Activated CD4-positive, alpha-beta T cell treated with anti-CD3 and anti-CD28 coated beads, Interleukin-2, amount 50 U/mL, for 4 hours (primary cell): ENCODE measurements around the gene PDPN.
"Not testable (repeated sequence)": the region's sequence is repeated elsewhere in the genome, so short reads cannot be mapped to it uniquely, and the experiment has no call there.

Experiments
- DNase-seq, 2 experiments: peaks; one replicate each; pipeline ENCODE4 v3.0.0-alpha.2; 2020

PDPN gene

GRCh38 chr1:13583595-13583965 is at the start of gene PDPN:
TSS of gene PDPN (plus strand) at chr1:13583832. CDS start at chr1:13584034, 202 bp downstream.
- no peak for DNase-seq

GRCh38 chr1:13535227-13535626 is 48.4 kb upstream of the PDPN start:
- DNase-seq: no peak

- no peak for DNase-seq
These were observed 47.1 kb upstream of the PDPN start for GRCh38 chr1:13536571-13536970.

- no peak for DNase-seq
These were observed 44.8 kb upstream of the PDPN start for GRCh38 chr1:13538832-13539231.

GRCh38 chr1:13539683-13540082 is 43.9 kb upstream of the PDPN start:
- DNase-seq: no peak

- no peak for DNase-seq
These were observed 42.8 kb upstream of the PDPN start for GRCh38 chr1:13540866-13541265.

GRCh38 chr1:13541435-13542215 is 42.0 kb upstream of the PDPN start:
- DNase-seq: no peak

GRCh38 chr1:13543451-13544220 is 40.0 kb upstream of the PDPN start:
- no peak for DNase-seq

GRCh38 chr1:13544221-13544556 is 39.4 kb upstream of the PDPN start:
- no peak for DNase-seq

- DNase-seq: no peak
These were observed 36.8 kb upstream of the PDPN start for GRCh38 chr1:13546791-13547190.

GRCh38 chr1:13548281-13548680 is 35.4 kb upstream of the PDPN start:
- no peak for DNase-seq

- no peak for DNase-seq
These were observed 34.6 kb upstream of the PDPN start for GRCh38 chr1:13549021-13549420.

- DNase-seq: no peak
These were observed 34.1 kb upstream of the PDPN start for GRCh38 chr1:13549521-13549920.

- no peak for DNase-seq
These were observed 33.0 kb upstream of the PDPN start for GRCh38 chr1:13550663-13551062.

GRCh38 chr1:13554798-13555197 is 28.8 kb upstream of the PDPN start:
- DNase-seq: no peak

GRCh38 chr1:13556224-13556764 is 27.3 kb upstream of the PDPN start:
- DNase-seq: no peak

GRCh38 chr1:13560541-13560940 is 23.1 kb upstream of the PDPN start:
- no peak for DNase-seq

GRCh38 chr1:13562981-13563380 is 20.7 kb upstream of the PDPN start:
- DNase-seq: not testable (repeated sequence)

GRCh38 chr1:13564073-13564472 is 19.6 kb upstream of the PDPN start:
- DNase-seq: no peak

- not testable (repeated sequence) for DNase-seq
These were observed 13.2 kb upstream of the PDPN start for GRCh38 chr1:13570435-13570834.

GRCh38 chr1:13570924-13571323 is 12.7 kb upstream of the PDPN start:
- no peak for DNase-seq

GRCh38 chr1:13573586-13573985 is 10.0 kb upstream of the PDPN start:
- DNase-seq: no peak

GRCh38 chr1:13576926-13577325 is 6.7 kb upstream of the PDPN start:
- no peak for DNase-seq

GRCh38 chr1:13577846-13578245 is 5.8 kb upstream of the PDPN start:
- no peak for DNase-seq
